Prostate gland (tissue), 2 donors: ENCODE results near the gene LCA5. TPM values are rescaled to one million over a fixed set of nuclear protein-coding genes. Genes with fewer than 3 reads are reported as not detected.
"Not testable (repeated sequence)": the region's sequence is repeated elsewhere in the genome, so short reads cannot be mapped to it uniquely, and the experiment has no call there.

Source experiments
- DNase-seq: peaks from one replicate; pipeline ENCODE4 v3.0.0-alpha.2; 2019; ENCODE audit warnings: low spot score
- H3K27ac ChIP-seq, 2 donors: fragments of 200-600 bp; sonication (generic); 2 replicates each; pipeline ENCODE4 v1.5.1; 2017 to 2019
- H3K27me3 ChIP-seq: fragments of 200-600 bp; sonication (generic); replicated peaks from 2 replicates; pipeline ENCODE4 v1.5.1; 2019; ENCODE audit not compliant: insufficient read depth
- H3K36me3 ChIP-seq, 2 donors: fragments of 200-600 bp; sonication (generic); 1 replicate in 1 of 2; 2 replicates in 1 of 2; pipeline versions ENCODE4 v1.5.1 to v1.8.1; 2017 to 2019
- H3K4me1 ChIP-seq: fragments of 200-600 bp; sonication (generic); replicated peaks from 2 replicates; pipeline ENCODE4 v1.5.1; 2019
- H3K4me3 ChIP-seq, 2 donors: fragments of 200-600 bp; sonication (generic); 2 replicates each; pipeline ENCODE4 v1.5.1; 2017 to 2019
- H3K9me3 ChIP-seq: fragments of 200-600 bp; sonication (generic); 2 replicates; pipeline ENCODE4 v1.5.1; 2017
- POLR2A ChIP-seq: fragments of 450-650 bp; IDR thresholded peaks from one replicate; pipeline ENCODE4 v1.6.1; 2016; ENCODE audit warnings: antibody characterized with exemption, mild to moderate bottlenecking
- POLR2AphosphoS5 ChIP-seq: sonication (generic); formaldehyde crosslinking; IDR thresholded peaks from one replicate; pipeline ENCODE4 v1.6.1; 2017; ENCODE audit warnings: antibody characterized with exemption
- WGBS: methylation state at CpG from one replicate; pipeline ENCODE4 v1.1.5; 2018; 5-methylcytosine and 5-hydroxymethylcytosine counted together
- intact Hi-C: fragments of 100-400 bp; cut with DNase I; formaldehyde crosslinking; loops from one replicate; pipeline ENCODE4 v1.14.2; 2022
- total RNA-seq, 2 donors: library from RNA; depleted of rRNA; stranded (reverse); fragments of >200 nt; gene quantifications; one replicate each; pipeline ENCODE4 v1.1.0, GENCODE V29; 2016
- TF ChIP-seq, protein P1 (sequence below), 4 experiments: fragments of 200-600 bp in 2 of 4; fragments of 450-650 bp in 2 of 4; sonication (generic) in 2 of 4; IDR thresholded peaks; 1 replicate in 3 of 4; 2 replicates in 1 of 4; pipeline ENCODE4 v1.5.1; 2016 to 2019; ENCODE audit warnings: antibody characterized with exemption in 4 of 4, mild to moderate bottlenecking in 2 of 4, moderate library complexity in 2 of 4

Gene LCA5
- total RNA-seq, result 10 to 100 TPM in 1 of 2 donors, 1 to 10 TPM in 1; 4.9 to 11.2 TPM

DNA sequence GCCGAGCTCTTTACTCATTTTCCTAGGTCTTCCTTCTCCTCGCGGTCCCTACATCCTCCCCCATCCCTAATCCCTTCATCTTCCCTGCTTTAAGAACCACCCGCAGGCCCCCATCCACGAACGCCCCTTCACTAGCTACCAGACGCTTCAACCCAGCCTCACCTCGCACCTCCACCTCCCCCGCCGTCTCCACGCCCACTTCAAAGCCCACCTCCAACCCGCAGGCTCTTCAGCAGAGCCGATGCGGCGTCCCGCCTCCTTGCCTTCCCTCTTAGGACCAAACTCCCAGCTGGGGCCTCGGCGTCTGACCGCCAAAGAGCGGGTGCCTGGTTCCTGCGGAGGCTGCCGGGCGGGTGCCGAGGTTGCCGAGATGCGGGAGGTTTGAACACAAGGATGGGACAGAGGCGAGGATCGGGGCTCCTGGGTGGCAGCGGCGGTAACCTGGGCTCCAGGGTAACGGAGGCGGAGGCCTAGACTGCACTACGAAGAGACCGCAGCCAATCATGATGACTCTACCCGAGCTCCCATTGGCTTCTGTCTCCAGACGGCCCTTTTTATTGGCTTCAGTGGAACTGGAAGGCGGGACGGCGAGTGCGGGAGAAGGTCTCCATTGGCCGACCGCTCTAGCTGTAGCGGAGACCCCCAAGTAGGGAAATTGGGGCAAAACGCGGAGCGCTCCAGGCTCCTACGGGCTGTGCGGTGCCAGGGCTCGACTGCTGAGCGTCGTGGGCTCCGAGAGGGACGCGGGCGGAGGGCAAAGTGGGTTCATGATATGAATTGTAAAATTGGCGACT, at the start of gene LCA5:
LCA5 (minus strand) TSS at position 477 of the 794 bp plus-strand sequence. CDS start 18,536 bp downstream, outside the sequence.
- under 1% methylated on average over 56 of the region's 56 CpGs for WGBS
- no peaks in the 10 kb centered on the region for H3K9me3 ChIP-seq
- no peaks in the 10 kb centered on the region for H3K36me3 ChIP-seq
- peak; percentile 84 for TF ChIP-seq POLR2AphosphoS5
- TF ChIP-seq, protein P1, sequence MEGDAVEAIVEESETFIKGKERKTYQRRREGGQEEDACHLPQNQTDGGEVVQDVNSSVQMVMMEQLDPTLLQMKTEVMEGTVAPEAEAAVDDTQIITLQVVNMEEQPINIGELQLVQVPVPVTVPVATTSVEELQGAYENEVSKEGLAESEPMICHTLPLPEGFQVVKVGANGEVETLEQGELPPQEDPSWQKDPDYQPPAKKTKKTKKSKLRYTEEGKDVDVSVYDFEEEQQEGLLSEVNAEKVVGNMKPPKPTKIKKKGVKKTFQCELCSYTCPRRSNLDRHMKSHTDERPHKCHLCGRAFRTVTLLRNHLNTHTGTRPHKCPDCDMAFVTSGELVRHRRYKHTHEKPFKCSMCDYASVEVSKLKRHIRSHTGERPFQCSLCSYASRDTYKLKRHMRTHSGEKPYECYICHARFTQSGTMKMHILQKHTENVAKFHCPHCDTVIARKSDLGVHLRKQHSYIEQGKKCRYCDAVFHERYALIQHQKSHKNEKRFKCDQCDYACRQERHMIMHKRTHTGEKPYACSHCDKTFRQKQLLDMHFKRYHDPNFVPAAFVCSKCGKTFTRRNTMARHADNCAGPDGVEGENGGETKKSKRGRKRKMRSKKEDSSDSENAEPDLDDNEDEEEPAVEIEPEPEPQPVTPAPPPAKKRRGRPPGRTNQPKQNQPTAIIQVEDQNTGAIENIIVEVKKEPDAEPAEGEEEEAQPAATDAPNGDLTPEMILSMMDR (IDR thresholded peaks at IDR 0.05), result no peak
- TF ChIP-seq POLR2A, result peak; percentile 83
- H3K4me3 ChIP-seq, result peak within 1 kb of the TSS; percentile 72 to 75
- H3K4me1 ChIP-seq, result no peaks in the 10 kb centered on the region
- H3K27ac ChIP-seq, result peak within 1 kb of the TSS; percentile 89 to 91
- intact Hi-C loops, result loop anchor here (2.0 to 5.0 kb wide), 2 partner anchors 305 to 458 kb away; partner anchors contain the start of genes HMGN3 and PHIP
- no peaks in the 10 kb centered on the region for H3K27me3 ChIP-seq
- DNase-seq, result peak; percentile 97

DNA sequence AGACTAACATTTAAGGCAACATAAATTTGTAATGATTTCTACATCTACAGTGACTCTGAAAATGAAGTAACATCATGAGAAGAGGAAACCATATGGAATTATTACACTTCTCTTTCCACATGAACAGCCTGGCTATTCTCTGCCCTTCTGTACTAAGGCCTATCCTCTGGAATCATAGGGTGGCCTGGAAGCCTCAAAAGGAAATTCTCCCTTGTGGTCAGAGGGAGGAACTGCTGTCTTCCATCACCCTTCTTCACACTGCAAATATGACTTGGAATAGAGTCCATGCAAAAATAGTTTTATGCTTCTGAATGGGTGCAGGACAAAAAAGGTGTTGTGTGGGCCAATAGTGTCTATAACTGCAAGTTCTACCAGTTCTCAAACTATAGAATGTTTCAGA, 49.3 kb upstream of the LCA5 start:
- intact Hi-C loops, result no loop called here

DNA sequence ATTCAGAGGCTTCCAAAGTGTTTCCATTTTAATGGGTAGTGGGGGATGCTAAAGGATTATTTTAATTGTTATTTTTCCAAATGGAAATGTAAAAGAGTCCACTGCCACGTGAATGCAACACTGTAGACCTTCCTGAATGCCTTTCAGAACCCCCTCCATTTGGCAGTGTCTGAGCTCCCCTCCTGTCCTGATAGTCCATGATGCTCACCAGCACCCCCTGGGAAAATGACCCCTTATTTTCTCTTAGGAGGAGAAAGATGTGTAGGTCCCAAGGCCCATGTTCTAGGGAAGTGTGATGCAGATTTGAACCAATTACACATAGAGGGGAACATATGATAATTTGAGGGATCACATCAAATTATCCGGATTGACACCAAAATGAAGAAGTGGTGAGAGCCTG, 47.1 kb upstream of the LCA5 start:
- H3K4me3 ChIP-seq, result no peak overlapping the region
- H3K4me1 ChIP-seq, result no peaks in the 10 kb centered on the region
- H3K36me3 ChIP-seq, result no peaks in the 10 kb centered on the region
- intact Hi-C loops, result no loop called here
- H3K27me3 ChIP-seq, result no peaks in the 10 kb centered on the region
- H3K27ac ChIP-seq, result no peak overlapping the region
- 74% methylated on average over 2 of the region's 2 CpGs for WGBS
- no peaks in the 10 kb centered on the region for H3K9me3 ChIP-seq
- TF ChIP-seq POLR2A, result no peak
- TF ChIP-seq, protein P1 (IDR thresholded peaks at IDR 0.05), result no peak
- no peak for DNase-seq

More for the DNA sequence above, 49.3 kb upstream of the LCA5 start:
- no peak overlapping the region for H3K27ac ChIP-seq
- TF ChIP-seq POLR2A (no peak), POLR2AphosphoS5 (no peak)
- TF ChIP-seq, protein P1 (IDR thresholded peaks at IDR 0.05), result no peak
- no peak overlapping the region for H3K4me3 ChIP-seq
- H3K9me3 ChIP-seq, result no peaks in the 10 kb centered on the region
- no peaks in the 10 kb centered on the region for H3K27me3 ChIP-seq
- DNase-seq, result no peak
- no peaks in the 10 kb centered on the region for H3K36me3 ChIP-seq
- H3K4me1 ChIP-seq, result no peaks in the 10 kb centered on the region

DNA sequence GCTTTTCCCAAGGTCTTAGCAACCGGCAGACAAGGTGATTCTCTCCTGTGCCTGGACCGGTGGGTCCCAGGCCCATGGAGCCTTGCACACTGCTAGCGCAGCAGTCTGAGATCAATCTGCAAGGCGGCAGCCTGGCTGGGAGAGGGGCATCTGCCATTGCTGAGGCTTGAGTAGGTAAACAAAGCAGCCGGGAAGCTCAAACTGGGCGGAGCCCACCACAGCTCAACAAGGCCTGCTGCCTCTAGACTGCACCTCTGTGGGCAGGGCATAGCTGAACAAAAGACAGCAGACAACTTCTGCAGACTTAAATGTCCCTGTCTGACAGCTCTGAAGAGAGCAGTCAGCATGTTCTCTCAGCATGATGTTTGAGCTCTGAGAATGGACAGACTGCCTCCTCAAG, 40.7 kb upstream of the LCA5 start:
- H3K27ac ChIP-seq, DNase-seq, intact Hi-C loops: not testable (repeated sequence)

DNA sequence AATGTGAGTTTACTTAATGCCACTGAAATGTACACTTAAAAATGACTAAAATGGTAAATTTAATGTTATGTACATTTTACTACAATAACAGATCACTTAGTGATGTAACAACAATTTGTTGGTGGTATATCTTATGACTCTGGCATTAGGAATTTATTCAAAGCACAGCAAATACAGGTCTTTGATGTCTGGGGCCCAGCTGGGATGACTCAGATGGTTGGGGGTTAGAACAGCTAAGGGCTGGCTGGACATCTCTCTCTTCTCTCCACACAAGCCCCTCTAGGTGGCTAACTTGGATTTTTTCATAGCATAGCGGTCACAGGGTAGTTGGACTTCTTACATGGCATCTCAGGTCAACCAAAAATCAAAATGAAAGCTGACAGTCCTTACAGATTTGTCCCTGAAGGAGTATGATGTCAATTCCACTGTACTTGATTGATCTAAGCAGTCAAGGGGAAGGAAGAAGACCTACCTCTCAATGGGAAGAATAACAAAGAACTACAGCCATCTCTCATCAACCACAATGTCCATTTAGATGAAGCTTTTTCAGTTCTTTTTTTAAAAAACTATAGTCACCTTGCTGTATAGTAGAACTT, 37.5 kb upstream of the LCA5 start:
- no peaks in the 10 kb centered on the region for H3K4me1 ChIP-seq
- intact Hi-C loops, result loop anchor here (2.0 to 5.0 kb wide), 3 partner anchors 98 to 238 kb away; no protein-coding TSS in a partner anchor
- H3K4me3 ChIP-seq, result no peak overlapping the region
- no peaks in the 10 kb centered on the region for H3K27me3 ChIP-seq
- no peaks in the 10 kb centered on the region for H3K36me3 ChIP-seq
- WGBS, result 95% methylated on average over 1 of the region's 1 CpG
- H3K27ac ChIP-seq, result no peak overlapping the region
- H3K9me3 ChIP-seq, result no peaks in the 10 kb centered on the region
- TF ChIP-seq POLR2A (no peak), POLR2AphosphoS5 (no peak)
- TF ChIP-seq, protein P1 (IDR thresholded peaks at IDR 0.05), result no peak
- no peak for DNase-seq

More for the DNA sequence above, 40.7 kb upstream of the LCA5 start:
- not testable (repeated sequence) for H3K36me3 ChIP-seq, H3K4me3 ChIP-seq, H3K4me1 ChIP-seq, H3K9me3 ChIP-seq, H3K27me3 ChIP-seq
- 86% methylated on average over 6 of the region's 6 CpGs for WGBS
